H7 (cell line): ENCODE results near the gene PTPRH. TPM values are rescaled to one million over a fixed set of nuclear protein-coding genes. Genes with fewer than 3 reads are reported as not detected.
"Not testable (repeated sequence)": the region's sequence is repeated elsewhere in the genome, so short reads cannot be mapped to it uniquely, and the experiment has no call there.

Experiments used
- DNase-seq: peaks from one replicate; pipeline ENCODE4 v3.0.0; 2012
- H3K27me3 ChIP-seq: 2 replicates; pipeline ENCODE4 v1.6.0; 2011; ENCODE audit warnings: mild to moderate bottlenecking, low read length; ENCODE audit not compliant: control insufficient read depth, insufficient read depth
- H3K36me3 ChIP-seq: replicated peaks from 2 replicates; pipeline ENCODE4 v1.5.1; 2011; ENCODE audit warnings: low read length; ENCODE audit not compliant: control insufficient read depth, insufficient read depth
- H3K4me3 ChIP-seq: 2 replicates; pipeline ENCODE4 v1.5.1; 2011; ENCODE audit warnings: low read depth, mild to moderate bottlenecking, control low read depth, low read length, moderate library complexity; ENCODE audit not compliant: insufficient read depth
- total RNA-seq: library from RNA; depleted of rRNA; stranded (reverse); fragments of >200 nt; shearing (Covaris generic); gene quantifications from 2 replicates; pipeline ENCODE4 v1.2.3, GENCODE V29; 2014

PTPRH gene
- total RNA-seq, 1 experiment from 2014 or later, result 2.3 TPM

DNA sequence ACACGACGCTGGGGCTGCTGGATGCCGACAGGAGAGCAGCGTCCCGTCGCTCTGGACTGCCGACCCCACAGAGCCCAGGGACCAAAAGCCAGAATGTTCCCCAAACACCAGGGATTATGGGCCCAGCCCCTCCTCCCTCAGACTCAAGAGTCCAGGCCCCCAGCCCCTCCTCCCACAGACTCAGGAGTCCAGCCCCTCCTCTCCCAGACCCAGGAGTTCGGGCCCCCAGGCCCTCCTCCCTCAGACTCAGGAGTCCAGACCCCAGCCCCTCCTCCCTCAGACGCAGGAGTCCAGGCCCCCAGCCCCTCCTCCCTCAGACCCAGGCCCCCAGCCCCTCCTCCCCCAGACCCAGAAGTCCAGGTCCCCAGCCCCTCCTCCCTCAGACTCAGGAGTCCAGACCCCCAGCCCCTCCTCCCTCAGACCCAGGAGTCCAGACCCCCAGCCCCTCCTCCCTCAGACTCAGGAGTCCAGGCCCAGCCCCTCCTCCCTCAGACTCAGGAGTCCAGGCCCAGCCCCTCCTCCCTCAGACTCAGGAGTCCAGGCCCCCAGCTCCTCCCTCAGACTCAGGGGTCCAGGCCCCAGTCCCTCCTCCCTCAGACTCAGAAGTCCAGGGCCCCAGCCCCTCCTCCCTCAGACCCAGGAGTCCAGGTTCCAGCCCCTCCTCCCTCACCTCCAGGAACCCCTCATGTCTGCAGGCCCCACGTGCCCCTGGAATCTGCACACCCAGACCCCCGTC, 15.5 kb upstream of the PTPRH start:
- DNase-seq, H3K27me3 ChIP-seq, H3K4me3 ChIP-seq, H3K36me3 ChIP-seq: not testable (repeated sequence)

DNA sequence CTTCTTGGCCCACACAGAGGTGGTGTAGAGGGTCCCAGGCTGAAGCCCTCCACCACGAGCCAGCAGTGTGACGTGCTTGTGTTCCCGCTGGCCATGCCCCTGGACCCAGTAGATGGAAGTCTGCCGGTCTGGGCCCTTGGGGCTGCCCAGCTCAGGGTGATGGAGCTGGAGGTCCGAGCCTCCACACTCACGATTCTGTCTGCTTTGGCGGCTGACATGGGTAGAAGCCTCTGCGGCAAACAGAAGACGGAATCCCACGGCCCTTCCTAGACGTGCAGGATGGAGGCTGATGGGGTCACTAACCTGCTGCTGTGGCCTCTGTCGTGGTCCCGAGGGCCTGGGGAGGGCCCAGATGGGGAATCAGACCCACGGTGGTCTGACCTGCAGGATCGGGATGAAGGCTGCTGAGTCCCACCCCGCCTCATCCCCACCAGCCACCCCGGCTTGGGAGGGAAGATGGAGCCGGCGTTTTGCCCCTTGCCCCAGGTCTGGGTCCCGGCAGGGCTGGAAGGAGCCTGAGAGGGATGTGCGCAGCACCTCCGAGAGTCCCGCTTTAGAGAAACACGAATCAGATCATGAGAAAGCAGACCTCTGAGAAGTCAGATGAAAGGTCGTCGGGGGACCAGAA, 14.9 kb upstream of the PTPRH start:
- H3K36me3 ChIP-seq, result no peaks in the 10 kb centered on the region; the same call in 1 of the 2 replicates
- peak; percentile 55 for DNase-seq
- H3K4me3 ChIP-seq, result no peak overlapping the region
- no peaks in the 10 kb centered on the region for H3K27me3 ChIP-seq

DNA sequence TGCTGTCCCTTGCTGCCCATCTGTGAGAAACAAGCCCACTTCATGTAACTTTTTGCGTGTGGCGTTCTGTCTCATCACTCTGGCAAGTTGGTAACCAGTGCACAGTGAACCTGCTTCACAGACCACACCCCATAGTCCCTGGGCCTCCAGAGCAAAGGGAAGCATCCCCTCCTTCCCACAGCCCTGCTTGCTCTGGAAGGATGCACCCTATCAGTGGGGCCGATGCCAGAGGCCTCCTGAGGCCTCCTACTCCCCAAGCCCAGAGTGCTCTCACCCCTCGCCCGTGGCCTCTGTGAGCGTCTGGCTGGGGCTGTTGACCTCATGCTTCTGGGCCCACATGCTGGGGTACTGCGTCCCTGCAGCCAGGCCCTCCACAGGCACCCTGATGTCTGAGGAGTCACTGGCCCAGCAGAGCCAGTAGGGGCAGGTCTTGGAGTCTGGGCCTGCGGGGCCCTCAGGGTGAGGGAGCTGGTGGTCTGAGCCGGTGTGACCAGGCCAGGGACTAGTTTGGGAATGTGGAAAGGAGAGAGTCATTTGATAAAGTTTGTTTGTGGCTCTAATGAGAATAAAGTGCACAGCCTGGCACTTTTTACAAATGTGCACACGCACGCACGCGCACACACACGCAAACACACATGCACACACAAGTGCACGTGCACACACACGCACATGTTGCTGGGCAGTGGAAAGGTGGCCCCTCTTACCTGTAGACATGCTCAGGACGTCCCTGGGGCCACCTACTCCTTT, 14.2 kb upstream of the PTPRH start:
- Histone ChIP-seq H3K4me3 (no peak overlapping the region), H3K27me3 (no peaks in the 10 kb centered on the region)

DNA sequence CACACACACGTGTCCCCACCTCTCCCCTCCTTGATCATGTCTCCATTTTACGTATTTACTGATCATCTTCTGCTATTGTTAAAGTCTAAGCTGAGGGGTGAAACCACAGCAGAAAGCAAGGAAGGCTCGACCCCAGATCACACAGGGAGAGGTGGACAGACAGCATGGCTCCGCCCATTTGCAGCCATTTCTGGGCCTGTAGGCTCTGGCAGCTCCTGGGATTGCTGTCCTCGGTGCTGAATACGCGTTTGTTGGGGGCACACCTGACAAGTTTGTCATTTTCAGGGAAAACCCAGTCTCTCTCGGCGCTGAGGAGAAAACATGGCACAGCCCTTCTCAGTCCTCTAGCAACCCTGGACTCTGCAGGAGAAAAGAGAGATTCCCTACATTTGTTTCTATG, 11.2 kb upstream of the PTPRH start:
- Histone ChIP-seq H3K4me3 (no peak overlapping the region), H3K27me3 (no peaks in the 10 kb centered on the region), H3K36me3 (no peaks in the 10 kb centered on the region)
- DNase-seq, result peak; percentile 66

More for the DNA sequence above, 14.2 kb upstream of the PTPRH start:
- peak; percentile 41 for DNase-seq
- H3K36me3 ChIP-seq, result no peaks in the 10 kb centered on the region

DNA sequence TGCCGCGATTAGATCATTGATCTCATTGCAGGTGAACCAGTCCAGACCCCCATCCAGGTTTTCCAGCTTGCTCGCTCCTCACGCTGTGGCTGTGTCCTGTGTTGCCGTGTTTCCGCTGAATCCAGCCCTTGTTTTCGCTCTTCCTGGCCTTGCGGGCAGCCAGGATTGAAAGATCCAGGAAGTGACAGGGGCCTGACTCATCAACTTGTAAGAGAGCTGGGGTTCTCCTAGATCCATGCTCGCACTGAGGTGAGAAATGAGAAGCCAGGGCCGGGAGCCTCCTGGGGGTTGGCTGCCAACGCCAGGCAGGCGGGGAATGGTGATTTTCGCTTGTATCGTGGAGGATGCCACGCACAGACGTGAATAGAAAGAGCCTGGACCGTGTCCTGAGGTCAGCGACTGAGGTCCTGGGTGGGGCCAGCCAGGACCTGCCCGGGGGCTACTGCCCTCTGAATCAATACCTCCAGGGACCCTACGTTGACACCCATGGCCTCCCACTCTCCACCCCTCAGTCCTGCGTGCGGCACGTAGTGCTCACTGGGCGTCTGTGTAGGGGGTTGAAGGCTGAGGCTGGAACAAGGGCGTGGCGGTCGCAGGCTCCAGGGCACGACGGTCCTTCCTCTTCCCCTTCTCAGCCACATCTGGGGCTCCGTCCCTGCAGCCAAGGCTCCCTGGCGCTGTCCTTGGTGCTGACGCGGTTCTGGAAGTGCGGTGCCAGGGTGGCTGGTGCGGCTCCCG, 7.3 kb upstream of the PTPRH start:
- Histone ChIP-seq H3K36me3 (no peaks in the 10 kb centered on the region), H3K27me3 (no peaks in the 10 kb centered on the region), H3K4me3 (peak overlapping the region; percentile 81)
- peak; percentile 91 for DNase-seq

DNA sequence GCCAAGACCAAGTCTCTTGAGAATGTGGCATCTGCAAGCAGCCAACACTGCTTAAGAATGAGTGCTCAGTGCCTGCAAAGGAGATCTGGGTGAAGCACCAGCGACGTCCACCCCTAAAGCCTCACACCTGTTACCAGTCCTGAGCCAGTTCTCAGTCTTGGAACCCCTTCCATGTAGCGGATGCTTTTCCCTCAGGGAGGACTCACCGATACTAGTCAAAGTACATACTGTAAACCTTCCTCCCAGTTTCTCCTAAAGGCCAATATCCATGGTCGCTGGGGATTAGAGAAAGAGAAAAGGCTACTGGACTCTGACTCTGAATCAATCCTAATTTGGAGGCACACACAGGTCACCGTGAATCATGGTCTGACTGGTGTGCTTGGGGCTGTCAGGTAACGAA, 4.2 kb upstream of the PTPRH start:
- DNase-seq, result no peak
- no peak overlapping the region for H3K4me3 ChIP-seq
- no peaks in the 10 kb centered on the region for H3K27me3 ChIP-seq
- no peaks in the 10 kb centered on the region for H3K36me3 ChIP-seq

DNA sequence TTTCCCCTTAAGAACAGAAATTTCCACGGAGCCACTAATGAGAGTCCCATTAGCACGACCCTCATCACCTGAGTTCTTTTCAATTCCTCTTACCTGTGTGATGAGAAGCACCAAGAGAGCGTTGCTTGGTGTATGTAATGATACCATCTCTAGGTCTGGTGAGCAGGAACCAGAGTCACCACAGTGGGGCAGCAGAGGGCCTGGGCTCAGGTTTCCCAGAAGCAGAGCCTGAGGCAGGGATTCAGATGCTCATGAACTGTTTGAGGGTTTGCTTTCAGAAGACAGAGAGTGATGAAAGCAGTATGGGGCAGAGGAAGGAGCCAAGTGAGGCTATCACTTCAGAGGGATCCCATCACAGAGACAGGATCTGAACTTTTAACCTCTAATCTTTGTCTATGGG, 3.1 kb upstream of the PTPRH start:
- H3K36me3 ChIP-seq, result no peaks in the 10 kb centered on the region
- DNase-seq, result peak; percentile 83
- no peaks in the 10 kb centered on the region for H3K27me3 ChIP-seq
- no peak overlapping the region for H3K4me3 ChIP-seq

DNA sequence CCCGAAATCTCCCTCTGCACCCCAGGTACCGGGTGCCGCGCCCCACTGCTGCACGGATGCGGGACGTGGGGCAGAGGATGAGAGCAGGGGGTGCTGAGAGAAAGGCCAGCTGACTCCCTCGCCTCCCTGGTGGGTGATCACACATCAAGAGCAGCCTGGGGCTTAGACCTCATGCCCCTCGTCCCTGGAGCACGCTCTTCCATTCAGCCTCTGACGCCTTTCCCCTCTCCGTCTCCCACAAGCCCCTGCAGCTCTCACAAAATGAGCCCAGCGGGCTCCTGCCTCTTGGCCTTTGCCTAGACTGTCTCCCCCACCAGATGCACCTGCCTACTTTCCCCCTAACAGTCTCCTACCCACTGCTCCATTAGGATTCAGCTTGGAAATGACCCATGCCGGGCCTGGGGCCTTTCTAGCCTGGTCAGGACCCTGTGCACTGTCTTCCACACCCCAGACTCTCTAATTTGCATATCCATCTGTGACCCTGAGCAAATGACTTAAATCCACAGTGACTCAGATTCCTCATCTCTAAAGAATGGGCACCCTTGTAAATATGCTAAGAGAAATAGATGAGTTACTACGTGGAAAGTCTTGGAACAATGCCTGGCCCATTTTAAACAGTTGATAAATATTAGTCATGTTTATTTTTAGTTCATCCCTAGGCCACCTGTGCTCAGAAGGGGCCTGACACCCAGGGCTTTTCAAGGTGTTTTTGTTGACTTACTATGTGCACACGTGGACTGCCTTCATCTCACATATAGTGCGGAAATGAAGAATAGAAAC, 582 bp upstream of the PTPRH start:
- no peak overlapping the region for H3K4me3 ChIP-seq
- DNase-seq, result no peak
- H3K27me3 ChIP-seq, result no peaks in the 10 kb centered on the region
- H3K36me3 ChIP-seq, result no peaks in the 10 kb centered on the region

DNA sequence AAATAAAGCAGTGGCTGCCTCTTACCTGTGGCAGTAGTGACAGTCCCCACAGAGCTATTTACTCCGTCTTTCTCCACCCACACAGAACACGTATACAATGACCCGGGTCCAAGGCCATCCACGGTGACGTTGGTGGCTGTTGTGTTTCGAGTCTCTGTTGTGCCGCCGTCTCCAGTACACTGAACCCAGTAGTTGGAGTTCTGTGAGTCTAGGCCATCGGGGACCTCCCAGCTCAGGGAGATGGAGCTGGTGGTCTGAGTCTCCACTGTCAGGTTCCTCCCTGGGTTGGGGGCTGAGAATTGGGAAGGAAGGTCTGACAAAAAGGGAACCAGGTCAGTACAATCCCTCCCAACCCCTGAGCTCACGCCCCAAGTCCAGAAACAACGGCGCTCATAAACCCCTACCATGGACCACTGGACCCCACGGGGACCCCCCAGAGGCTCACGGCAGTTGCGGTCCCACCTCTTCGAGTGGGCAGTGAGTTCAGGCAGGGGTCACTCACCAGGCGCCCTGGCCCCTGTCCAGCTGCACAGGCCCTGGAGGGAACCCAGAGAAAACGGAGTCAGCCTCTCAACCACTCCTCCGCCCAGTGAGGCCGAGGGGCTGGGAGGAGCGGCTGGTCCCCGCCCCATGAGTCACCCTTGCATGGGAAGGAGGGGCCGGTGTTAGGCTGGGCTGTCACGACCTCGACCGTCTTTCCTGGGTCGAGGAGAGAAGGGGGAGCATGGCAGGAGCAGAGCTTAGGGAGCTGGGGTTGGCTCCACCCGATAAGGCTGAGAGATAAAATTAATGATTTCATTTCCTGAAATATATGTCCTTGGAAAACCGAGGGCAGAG, 2.4 kb downstream of the PTPRH start:
- H3K36me3 ChIP-seq, result no peaks in the 10 kb centered on the region
- no peaks in the 10 kb centered on the region for H3K27me3 ChIP-seq
- peak; percentile 95 for DNase-seq
- no peak overlapping the region for H3K4me3 ChIP-seq

DNA sequence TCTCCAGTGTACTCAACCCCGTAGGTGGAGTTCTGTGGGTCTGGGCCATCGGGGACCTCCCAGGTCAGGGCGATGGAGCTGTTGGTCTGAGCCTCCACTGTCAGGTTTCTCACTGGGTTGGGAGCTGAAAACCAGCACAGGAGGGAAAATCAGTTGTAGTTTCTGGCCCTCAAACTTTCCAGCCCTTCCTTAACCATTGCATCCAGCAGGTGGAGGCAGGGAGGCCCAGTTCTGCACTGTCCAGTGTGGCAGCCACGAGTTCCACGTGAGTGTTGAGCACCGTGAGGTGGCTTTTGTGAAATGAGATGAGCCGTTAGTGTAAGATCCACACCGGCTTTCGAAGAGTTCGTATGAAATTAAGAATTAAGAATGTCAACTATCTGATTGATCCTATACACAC, 7.1 kb downstream of the PTPRH start:
- not testable (repeated sequence) for H3K36me3 ChIP-seq, DNase-seq, H3K4me3 ChIP-seq, H3K27me3 ChIP-seq

DNA sequence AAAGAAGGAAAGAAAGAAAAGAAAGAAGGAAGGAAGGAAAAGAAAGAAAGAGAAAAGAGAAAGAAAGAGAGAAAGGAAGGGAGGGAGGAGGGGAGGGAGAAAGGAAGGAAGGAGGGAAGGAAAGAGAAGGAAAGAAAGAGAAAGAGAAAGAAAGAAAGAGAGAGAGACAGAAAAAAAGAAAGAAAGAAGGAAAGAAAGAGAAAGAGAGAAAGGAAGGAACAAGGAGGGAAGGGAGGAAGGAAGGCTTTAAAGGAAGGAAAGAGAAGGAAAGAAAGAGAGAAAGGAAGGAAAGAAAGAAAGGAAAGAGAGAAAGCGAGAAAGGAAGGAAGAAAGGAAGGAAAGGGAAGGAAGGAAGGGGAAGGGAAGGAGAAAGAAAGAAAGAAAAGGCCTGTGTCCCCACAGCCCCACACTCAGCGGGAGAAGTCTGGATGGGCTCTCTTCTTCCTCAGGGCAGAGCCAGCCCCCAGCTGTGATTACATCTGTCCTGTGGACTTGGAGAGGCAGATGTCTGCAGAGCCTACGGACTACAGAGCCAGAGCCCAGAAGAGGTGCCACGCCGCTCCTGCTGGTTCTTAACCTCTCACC, 9.6 kb downstream of the PTPRH start:
- no peaks in the 10 kb centered on the region for H3K36me3 ChIP-seq
- H3K4me3 ChIP-seq, result no peak overlapping the region
- no peak for DNase-seq
- peaks cover 2% of the 10 kb centered on the region; the same call in 1 of the 2 replicates for H3K27me3 ChIP-seq

DNA sequence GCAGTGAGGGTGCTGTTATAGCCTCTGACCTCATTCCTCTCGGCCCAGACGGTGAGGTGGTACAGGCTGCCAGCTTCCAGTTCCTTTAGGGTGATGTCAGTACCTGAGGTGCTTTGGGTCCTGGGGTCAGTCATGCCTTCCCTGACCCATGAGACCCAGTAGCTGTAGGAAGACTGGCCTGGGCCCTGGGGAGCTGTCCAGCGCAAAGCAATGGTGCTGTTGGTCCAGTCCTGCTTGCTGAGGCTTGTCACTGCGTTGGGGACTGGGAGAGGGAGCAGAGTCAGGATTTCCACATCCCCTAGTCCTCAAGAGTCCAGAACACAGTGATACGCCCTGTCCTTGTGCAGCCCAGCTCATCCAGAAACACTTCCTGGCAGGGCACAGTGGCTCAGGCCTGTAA, 10.7 kb downstream of the PTPRH start:
- Histone ChIP-seq H3K4me3 (no peak overlapping the region), H3K27me3 (peaks cover 2% of the 10 kb centered on the region; the same call in 1 of the 2 replicates), H3K36me3 (no peaks in the 10 kb centered on the region)
- no peak for DNase-seq

DNA sequence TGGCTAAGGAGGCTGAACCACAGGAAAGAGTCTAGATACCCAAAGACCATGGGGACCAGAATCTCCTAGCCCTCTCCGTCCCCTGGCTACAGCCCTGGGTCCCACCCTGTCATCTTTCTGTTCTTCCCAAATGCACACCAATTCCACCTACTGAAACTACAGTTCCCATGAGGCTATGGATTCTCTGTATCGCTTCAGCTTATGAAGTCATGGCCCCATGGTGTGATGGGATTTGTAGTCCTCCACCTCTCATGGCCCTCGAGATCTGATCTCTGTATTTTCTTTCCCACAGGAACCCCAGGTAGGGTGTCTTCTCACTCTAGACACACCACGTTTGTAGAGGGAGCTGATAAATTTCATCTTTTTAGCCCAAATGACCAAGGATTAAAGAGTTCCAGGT, 11.8 kb downstream of the PTPRH start:
- no peaks in the 10 kb centered on the region for H3K36me3 ChIP-seq
- H3K4me3 ChIP-seq, result no peak overlapping the region
- peak; percentile 53 for DNase-seq
- H3K27me3 ChIP-seq, result peaks cover 2% of the 10 kb centered on the region; the same call in 1 of the 2 replicates
